ENCODE measurements around the gene ROR2. TPM values are rescaled to one million over a fixed set of nuclear protein-coding genes. Genes with fewer than 3 reads are reported as not detected.

ROR2 gene
- total RNA-seq, 1 experiment from 2014 or later: 5.9 TPM

DNA sequence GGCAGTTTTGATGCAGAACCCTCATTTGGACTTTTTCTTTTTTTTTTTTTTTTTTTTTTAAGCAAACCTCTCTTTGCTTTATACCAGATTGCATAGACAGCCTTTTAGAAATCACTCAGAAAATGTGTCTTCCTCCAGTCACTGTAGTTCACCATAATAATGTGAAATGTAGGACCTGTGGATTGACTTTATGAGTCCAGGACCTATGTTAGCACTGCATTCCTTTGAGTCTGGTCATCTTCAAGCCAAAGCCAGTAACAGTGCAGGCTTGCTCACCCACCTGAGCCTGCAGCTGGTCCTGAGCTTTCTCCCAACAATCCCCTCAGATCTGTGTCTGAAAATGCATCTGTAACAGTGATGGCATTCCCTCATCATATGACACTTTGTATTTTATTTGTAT, 415.7 kb downstream of the ROR2 start:
- DNase-seq (ENCODE audit: low read depth, low spot score) (no peak), ATAC-seq (no peak)
- intact Hi-C loops (cut with micrococcal nuclease; ENCODE audit: unreplicated experiment) (loop anchor here (5.0 kb wide), 1 partner anchor 163 kb away; no protein-coding TSS in a partner anchor), in situ Hi-C loops (cut with HindIII; ENCODE audit: low pct_unique_long_range_greater_than_20kb, low sequenced_read_pairs) (no loop called here)
- Histone ChIP-seq H3K27ac (ENCODE audit: low read length) (no peak overlapping the region), H3K4me1 (ENCODE audit: control insufficient read depth, insufficient read depth, low read length) (no peaks in the 10 kb centered on the region), H3K9me3 (ENCODE audit: control insufficient read depth, insufficient read depth, low read depth, low read length) (no peaks in the 10 kb centered on the region), H3K4me3 (ENCODE audit: low read depth in 2 of 2, low read length in 2 of 2) (no peak overlapping the region), H3K36me3 (ENCODE audit: control insufficient read depth, insufficient read depth, low read length) (no peaks in the 10 kb centered on the region), H3K27me3 (ENCODE audit: control insufficient read depth, insufficient read depth, low read length) (no peaks in the 10 kb centered on the region)
- ChIA-PET POLR2A (no interaction called here), CTCF (no interaction called here)
- TF ChIP-seq, protein P1, sequence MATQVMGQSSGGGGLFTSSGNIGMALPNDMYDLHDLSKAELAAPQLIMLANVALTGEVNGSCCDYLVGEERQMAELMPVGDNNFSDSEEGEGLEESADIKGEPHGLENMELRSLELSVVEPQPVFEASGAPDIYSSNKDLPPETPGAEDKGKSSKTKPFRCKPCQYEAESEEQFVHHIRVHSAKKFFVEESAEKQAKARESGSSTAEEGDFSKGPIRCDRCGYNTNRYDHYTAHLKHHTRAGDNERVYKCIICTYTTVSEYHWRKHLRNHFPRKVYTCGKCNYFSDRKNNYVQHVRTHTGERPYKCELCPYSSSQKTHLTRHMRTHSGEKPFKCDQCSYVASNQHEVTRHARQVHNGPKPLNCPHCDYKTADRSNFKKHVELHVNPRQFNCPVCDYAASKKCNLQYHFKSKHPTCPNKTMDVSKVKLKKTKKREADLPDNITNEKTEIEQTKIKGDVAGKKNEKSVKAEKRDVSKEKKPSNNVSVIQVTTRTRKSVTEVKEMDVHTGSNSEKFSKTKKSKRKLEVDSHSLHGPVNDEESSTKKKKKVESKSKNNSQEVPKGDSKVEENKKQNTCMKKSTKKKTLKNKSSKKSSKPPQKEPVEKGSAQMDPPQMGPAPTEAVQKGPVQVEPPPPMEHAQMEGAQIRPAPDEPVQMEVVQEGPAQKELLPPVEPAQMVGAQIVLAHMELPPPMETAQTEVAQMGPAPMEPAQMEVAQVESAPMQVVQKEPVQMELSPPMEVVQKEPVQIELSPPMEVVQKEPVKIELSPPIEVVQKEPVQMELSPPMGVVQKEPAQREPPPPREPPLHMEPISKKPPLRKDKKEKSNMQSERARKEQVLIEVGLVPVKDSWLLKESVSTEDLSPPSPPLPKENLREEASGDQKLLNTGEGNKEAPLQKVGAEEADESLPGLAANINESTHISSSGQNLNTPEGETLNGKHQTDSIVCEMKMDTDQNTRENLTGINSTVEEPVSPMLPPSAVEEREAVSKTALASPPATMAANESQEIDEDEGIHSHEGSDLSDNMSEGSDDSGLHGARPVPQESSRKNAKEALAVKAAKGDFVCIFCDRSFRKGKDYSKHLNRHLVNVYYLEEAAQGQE (IDR thresholded peaks at IDR 0.05; ENCODE audit: insufficient read depth in 1 of 2, low read depth in 2 of 2, low read length in 1 of 2): no peak
- TF ChIP-seq TCF7L2 (IDR thresholded peaks at IDR 0.05; ENCODE audit: low read depth, low read length) (no peak), POLR2AphosphoS5 (IDR thresholded peaks at IDR 0.05; ENCODE audit: low read depth, low read length) (no peak), SIN3A (IDR thresholded peaks at IDR 0.05; ENCODE audit: borderline replicate concordance, insufficient read depth, low read depth, low read length) (no peak)
- TF ChIP-seq, protein P2, sequence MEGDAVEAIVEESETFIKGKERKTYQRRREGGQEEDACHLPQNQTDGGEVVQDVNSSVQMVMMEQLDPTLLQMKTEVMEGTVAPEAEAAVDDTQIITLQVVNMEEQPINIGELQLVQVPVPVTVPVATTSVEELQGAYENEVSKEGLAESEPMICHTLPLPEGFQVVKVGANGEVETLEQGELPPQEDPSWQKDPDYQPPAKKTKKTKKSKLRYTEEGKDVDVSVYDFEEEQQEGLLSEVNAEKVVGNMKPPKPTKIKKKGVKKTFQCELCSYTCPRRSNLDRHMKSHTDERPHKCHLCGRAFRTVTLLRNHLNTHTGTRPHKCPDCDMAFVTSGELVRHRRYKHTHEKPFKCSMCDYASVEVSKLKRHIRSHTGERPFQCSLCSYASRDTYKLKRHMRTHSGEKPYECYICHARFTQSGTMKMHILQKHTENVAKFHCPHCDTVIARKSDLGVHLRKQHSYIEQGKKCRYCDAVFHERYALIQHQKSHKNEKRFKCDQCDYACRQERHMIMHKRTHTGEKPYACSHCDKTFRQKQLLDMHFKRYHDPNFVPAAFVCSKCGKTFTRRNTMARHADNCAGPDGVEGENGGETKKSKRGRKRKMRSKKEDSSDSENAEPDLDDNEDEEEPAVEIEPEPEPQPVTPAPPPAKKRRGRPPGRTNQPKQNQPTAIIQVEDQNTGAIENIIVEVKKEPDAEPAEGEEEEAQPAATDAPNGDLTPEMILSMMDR (IDR thresholded peaks at IDR 0.05): no peak
- no TSS peak for BruUV-seq (replicated peaks)

DNA sequence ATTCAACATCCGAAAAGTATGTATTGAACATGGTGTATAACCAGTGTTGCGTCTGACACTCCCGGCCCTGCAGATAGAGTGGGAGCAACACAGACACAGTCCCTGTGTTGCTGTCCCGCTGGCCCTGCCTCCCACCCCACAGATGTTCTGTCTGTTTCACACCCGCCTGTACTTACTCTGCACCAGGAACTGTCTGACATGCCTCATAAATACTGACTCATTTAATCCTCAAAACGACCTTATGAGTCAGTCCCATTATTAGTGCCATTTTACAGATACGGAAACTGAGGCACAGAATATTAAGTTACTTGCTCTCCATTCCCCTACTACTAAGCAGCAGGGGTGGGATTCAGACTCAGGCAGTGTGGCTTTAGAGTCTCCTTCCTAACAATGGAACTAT, 416.6 kb downstream of the ROR2 start:
- Histone ChIP-seq H3K27ac (ENCODE audit: low read length) (no peak overlapping the region), H3K4me3 (ENCODE audit: low read depth in 2 of 2, low read length in 2 of 2) (no peak overlapping the region), H3K9me3 (ENCODE audit: control insufficient read depth, insufficient read depth, low read depth, low read length) (no peaks in the 10 kb centered on the region), H3K4me1 (ENCODE audit: control insufficient read depth, insufficient read depth, low read length) (no peaks in the 10 kb centered on the region), H3K36me3 (ENCODE audit: control insufficient read depth, insufficient read depth, low read length) (no peaks in the 10 kb centered on the region), H3K27me3 (ENCODE audit: control insufficient read depth, insufficient read depth, low read length) (no peaks in the 10 kb centered on the region)
- in situ Hi-C loops (cut with HindIII; ENCODE audit: low pct_unique_long_range_greater_than_20kb, low sequenced_read_pairs) (no loop called here), intact Hi-C loops (cut with micrococcal nuclease; ENCODE audit: unreplicated experiment) (loop anchor here (5.0 kb wide), 1 partner anchor 164 kb away; no protein-coding TSS in a partner anchor)
- TF ChIP-seq SIN3A (IDR thresholded peaks at IDR 0.05; ENCODE audit: borderline replicate concordance, insufficient read depth, low read depth, low read length): no peak
- no peak for TF ChIP-seq POLR2AphosphoS5 (IDR thresholded peaks at IDR 0.05; ENCODE audit: low read depth, low read length)
- TF ChIP-seq, protein P2 (IDR thresholded peaks at IDR 0.05): no peak
- TF ChIP-seq, protein P1 (IDR thresholded peaks at IDR 0.05; ENCODE audit: insufficient read depth in 1 of 2, low read depth in 2 of 2, low read length in 1 of 2): no peak
- no peak for TF ChIP-seq TCF7L2 (IDR thresholded peaks at IDR 0.05; ENCODE audit: low read depth, low read length)
- no peak for DNase-seq (ENCODE audit: low read depth, low spot score)
- ATAC-seq: no peak
- ChIA-PET CTCF (no interaction called here), POLR2A (no interaction called here)
- no TSS peak for BruUV-seq (replicated peaks)

Measured in Panc1 (cell line).